A549 (cell line): ENCODE results near the gene SUPT5H.

Experiments
- CBX2 ChIP-seq: fragments of 200-600 bp; sonication (generic); IDR thresholded peaks from 2 replicates; pipeline ENCODE4 v1.6.1; 2016; ENCODE audit warnings: low read depth, mild to moderate bottlenecking, borderline replicate concordance
- CBX8 ChIP-seq: fragments of 200-600 bp; sonication (generic); IDR thresholded peaks from 2 replicates; pipeline ENCODE4 v1.6.1; 2016
- CTCF ChIP-seq: fragments of >200 bp; sonication (Bioruptor Twin); formaldehyde crosslinking; IDR thresholded peaks from 3 replicates; pipeline ENCODE4 v1.5.1; 2016
- MAFK ChIP-seq: fragments of 450-650 bp; IDR thresholded peaks from 2 replicates; pipeline ENCODE4 v1.6.1; 2014; ENCODE audit not compliant: partially characterized antibody
- NR3C1 ChIP-seq: fragments of >200 bp; sonication (Bioruptor Twin); formaldehyde crosslinking; IDR thresholded peaks from 3 replicates; pipeline ENCODE4 v1.6.1; 2017
- POLR2A ChIP-seq: IDR thresholded peaks from 2 replicates; pipeline ENCODE4 v1.6.1; 2012; ENCODE audit warnings: mild to moderate bottlenecking, low read length
- RAD21 ChIP-seq, 2 experiments: fragments of >200 bp in 1 of 2; sonication (Bioruptor Twin) in 1 of 2; formaldehyde crosslinking in 1 of 2; IDR thresholded peaks in 1 of 2; conservative IDR thresholded peaks in 1 of 2; 2 replicates in 1 of 2; 3 replicates in 1 of 2; pipeline ENCODE4 v1.6.1; 2012 to 2018; ENCODE audit warnings: inconsistent platforms in 1 of 2
- ZFP36 ChIP-seq: fragments of 450-650 bp; IDR thresholded peaks from 2 replicates; pipeline ENCODE4 v1.6.1; 2014; ENCODE audit warnings: borderline replicate concordance; ENCODE audit not compliant: partially characterized antibody
- ZNF302 ChIP-seq: fragments of 250-450 bp; sonication (Bioruptor Pico); IDR thresholded peaks from 2 replicates; pipeline ENCODE4 v1.9.0; 2021; ENCODE audit warnings: inconsistent platforms, mild to moderate bottlenecking, moderate library complexity

GRCh38 chr19:39471756-39472536, 26.6 kb downstream of the SUPT5H start:
- no peak for TF ChIP-seq CTCF
- TF ChIP-seq POLR2A, result no peak
- TF ChIP-seq ZFP36, result no peak
- no peak for TF ChIP-seq NR3C1
- no peak for TF ChIP-seq ZNF302 (CRISPR knock-in tag)
- TF ChIP-seq RAD21 (conservative IDR thresholded peaks at IDR 0.05 in 1 of 2, IDR thresholded peaks at IDR 0.05 in 1 of 2), result no peak
- TF ChIP-seq CBX8, result no peak
- no peak for TF ChIP-seq MAFK
- TF ChIP-seq CBX2, result no peak
